ENCODE results near the gene PAK4.

DNA sequence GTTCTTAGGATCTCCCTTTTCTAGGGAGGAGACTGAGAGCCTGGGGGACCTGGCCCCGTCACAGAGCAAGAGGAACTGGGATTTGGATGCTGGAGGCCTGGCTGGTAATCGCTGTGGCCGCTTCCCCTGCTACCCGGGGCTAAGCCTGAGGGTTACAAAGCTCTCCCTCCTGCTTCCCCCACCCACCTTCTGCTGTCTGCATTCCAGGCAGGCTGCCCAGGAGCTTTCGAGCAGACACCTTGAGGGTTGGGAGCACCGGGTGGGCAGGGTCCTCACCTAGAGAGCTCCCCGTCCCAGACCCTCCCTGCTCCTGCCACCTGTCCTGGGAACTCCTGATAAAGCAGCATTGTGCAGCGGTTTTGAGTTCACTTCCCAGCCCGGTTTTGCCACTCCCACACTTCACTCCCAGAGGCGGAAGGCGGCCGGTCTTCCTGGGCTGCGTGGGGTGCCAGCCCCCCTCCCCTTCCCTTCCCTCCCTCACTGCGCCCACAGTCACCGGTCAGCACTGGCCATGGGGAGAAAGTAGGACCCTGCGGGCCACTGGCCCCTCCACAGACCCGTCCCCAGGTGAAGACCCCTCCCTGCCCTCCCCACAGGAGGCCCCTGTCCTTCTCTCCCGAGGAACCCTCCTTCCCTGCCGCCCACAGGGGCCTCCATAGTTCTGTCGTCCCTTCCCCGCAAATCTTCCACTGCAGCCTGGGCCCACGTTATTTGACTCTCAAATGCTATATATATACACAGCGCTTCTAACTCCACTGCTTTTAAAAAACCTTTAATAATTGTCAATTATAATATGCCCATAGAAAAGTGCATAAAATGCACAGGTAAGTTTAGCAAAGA is 8.1 kb downstream of the PAK4 start:
- TF ChIP-seq CTCF (IDR thresholded peaks at IDR 0.05) (no peak), POLR2A (IDR thresholded peaks at IDR 0.05) (no peak), POLR2AphosphoS5 (IDR thresholded peaks at IDR 0.05; ENCODE audit: insufficient read depth in 1 of 2, low read depth in 1 of 2) (no peak)

Measured in vagina (tissue), 2 donors.